Heart left ventricle (tissue), 16 donors: ENCODE results near the gene MAST4. TPM values are rescaled to one million over a fixed set of nuclear protein-coding genes. Genes with fewer than 3 reads are reported as not detected.
"Not testable (repeated sequence)": the region's sequence is repeated elsewhere in the genome, so short reads cannot be mapped to it uniquely, and the experiment has no call there.

ENCODE experiments used
- ATAC-seq, 4 donors: fragments of 200-7000 bp; cut with Tn5 transposase; one replicate each; pipeline ENCODE4 v1.9.1; 2020 to 2022; ENCODE audit warnings: moderate library complexity in 4 of 4, mild to moderate bottlenecking in 3 of 4, moderate number of reproducible peaks in 1 of 4
- DNase-seq, 5 donors: peaks; one replicate each; pipeline ENCODE4 v3.0.0-alpha.2; 2020
- H3K27ac ChIP-seq, 12 donors: fragments of 200-600 bp; sonication (generic) in 4 of 12; one replicate each; pipeline versions ENCODE4 v1.5.0 to v1.8.0; 2016 to 2022; ENCODE audit warnings: mild to moderate bottlenecking in 2 of 12
- H3K27me3 ChIP-seq, 9 donors: fragments of 200-600 bp; sonication (generic) in 2 of 9; one replicate each; pipeline versions ENCODE4 v1.5.1 to v1.8.0; 2016 to 2022; ENCODE audit warnings: mild to moderate bottlenecking in 3 of 9
- H3K36me3 ChIP-seq, 9 donors: fragments of 200-600 bp; sonication (generic) in 2 of 9; one replicate each; pipeline versions ENCODE4 v1.5.0 to v1.8.0; 2018 to 2022; ENCODE audit warnings: mild to moderate bottlenecking in 2 of 9
- H3K4me1 ChIP-seq, 12 donors: fragments of 200-600 bp; sonication (generic) in 4 of 12; one replicate each; pipeline versions ENCODE4 v1.5.0 to v1.8.0; 2016 to 2022; ENCODE audit warnings: mild to moderate bottlenecking in 3 of 12
- H3K4me3 ChIP-seq, 12 donors: fragments of 200-600 bp; sonication (generic) in 4 of 12; one replicate each; pipeline versions ENCODE4 v1.5.0 to v1.8.0; 2017 to 2022; ENCODE audit warnings: mild to moderate bottlenecking in 9 of 12, moderate library complexity in 4 of 12
- H3K9me3 ChIP-seq, 12 donors: fragments of 200-600 bp; sonication (generic) in 4 of 12; one replicate each; pipeline versions ENCODE4 v1.5.0 to v1.8.0; 2016 to 2022; ENCODE audit warnings: mild to moderate bottlenecking in 1 of 12
- POLR2A ChIP-seq, 2 donors: fragments of 450-650 bp; IDR thresholded peaks; one replicate each; pipeline ENCODE4 v1.6.1; 2017; ENCODE audit warnings: antibody characterized with exemption in 2 of 2, mild to moderate bottlenecking in 2 of 2, moderate library complexity in 2 of 2
- WGBS, 4 donors: extraction: QIAGEN DNeasy Blood & Tissue Kit in 2 of 4; methylation state at CpG; one replicate each; pipeline versions ENCODE4 v1.1.5 to v1.1.7; 2013 to 2018; 5-methylcytosine and 5-hydroxymethylcytosine counted together
- intact Hi-C, 10 donors: fragments of 100-400 bp; cut with DNase I; formaldehyde crosslinking; loops; one replicate each; pipeline versions ENCODE4 v1.11.1 to v1.14.2; 2022
- polyA plus RNA-seq, 2 donors: library from polyadenylated mRNA; stranded (reverse); fragments of 200-250 nt; gene quantifications; one replicate each; pipeline ENCODE4 v1.2.3, GENCODE V29; 2013
- total RNA-seq, 9 donors: library from RNA; depleted of rRNA in 2 of 9; stranded (reverse); fragments of >200 nt in 2 of 9; fragmentation: NEBNext Ultra II Directional in 3 of 9; extraction: Animal tissue kit (Norgen Biotek cat#: 25700) in 3 of 9; gene quantifications; one replicate each; pipeline versions ENCODE4 v1.1.0 to v1.2.4, GENCODE V29; 2016 to 2023
- TF ChIP-seq, protein P1 (sequence below), 12 donors: fragments of 200-600 bp; sonication (generic) in 4 of 12; IDR thresholded peaks; one replicate each; pipeline versions ENCODE4 v1.5.0 to v1.8.0; 2018 to 2022; ENCODE audit warnings: antibody characterized with exemption in 12 of 12, mild to moderate bottlenecking in 5 of 12
- donor health status: ischemic (EF 13 %, LVEDD 7.1; RV severe dilation, severe dysfunction).
- donor health status: healthy with polysubstance abuse.
- donor health status: DM: no; HTN: yes; CAD: no.
- donor health status: DM: no; HTN: no; CAD: no.
- donor health status: ischemic (EF 25% LVEDD 6.9; RV normal size, moderate dysfunction).
- donor health status: ischemic (EF 25% LVEDD 5.7; RV mildly dilated, moderate dysfunction).
- donor health status: healthy.
- donor health status: DM: yes; HTN: yes; CAD: no.
- donor health status: ischemic (EF 35%, LVEDD 5.7; RV mildly dilated, moderate dysfunction).
- donor health status: nonischemic (EF 11% LVEDD 7.7; RV severe dilation, severe dysfunction).
- donor health status: DM: yes; HTN: yes; CAD: no.
- donor health status: PGD.
- donor health status: ischemic (EF 29% LVEDD 5.4; RV normal size, mild dysfunction).
- donor health status: nonischemic (EF 23%, LVEDD 6.1; RV moderate dilation, normal function).

Gene MAST4
- total and polyA plus RNA-seq, 11 donors, result 26.8 to 96.2 (median 68.1) TPM

DNA sequence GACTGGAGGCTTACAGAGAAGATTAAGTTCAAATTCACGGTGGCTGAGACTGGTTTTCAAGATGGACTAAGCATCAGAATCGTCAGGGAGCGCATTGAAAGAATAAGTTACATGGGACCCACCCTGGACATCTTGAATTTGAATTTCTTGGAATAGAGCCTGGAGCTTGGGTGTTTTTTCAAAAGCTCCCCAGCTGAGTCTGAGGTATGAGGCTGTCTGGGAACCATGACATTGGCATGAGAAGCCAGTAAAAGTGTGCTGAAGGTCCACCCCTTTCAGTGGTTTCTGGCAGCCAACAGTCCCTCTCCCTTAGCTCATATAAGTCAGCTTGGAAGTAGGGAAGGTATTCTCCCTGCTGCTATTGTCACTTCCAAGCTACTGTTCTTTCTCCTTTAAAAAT is 97.8 kb downstream of the MAST4 start:
- WGBS, 4 donors, result 81 to 87% (median 83%) methylated on average over 3 of the region's 3 CpGs

DNA sequence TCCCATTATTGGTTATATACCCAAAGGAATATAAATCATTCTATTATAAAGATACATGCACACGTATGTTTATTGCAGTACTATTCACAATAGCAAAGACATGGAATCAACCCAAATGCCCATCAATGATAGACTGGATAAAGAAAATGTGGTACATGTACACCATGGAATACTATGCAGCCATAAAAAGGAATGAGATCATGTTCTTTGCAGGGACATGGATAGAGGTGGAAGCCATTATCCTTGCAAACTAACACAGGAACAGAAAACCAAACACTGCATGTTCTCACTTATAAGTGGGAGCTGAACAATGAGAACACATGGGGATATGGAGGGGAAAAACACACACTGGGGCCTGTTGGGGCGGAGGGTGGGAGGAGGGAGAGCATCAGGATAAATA is 99.6 kb downstream of the MAST4 start:
- H3K4me1 ChIP-seq, ATAC-seq, DNase-seq, H3K27ac ChIP-seq, H3K36me3 ChIP-seq, intact Hi-C loops, H3K4me3 ChIP-seq, H3K27me3 ChIP-seq, H3K9me3 ChIP-seq: not testable (repeated sequence)
- 89 to 98% (median 93%) methylated on average over 2 of the region's 2 CpGs for WGBS, 4 donors

More for the DNA sequence above, 97.8 kb downstream of the MAST4 start:
- Histone ChIP-seq H3K36me3 (no peaks in the 10 kb centered on the region), H3K27ac (no peak overlapping the region), H3K27me3 (no peaks in the 10 kb centered on the region), H3K4me1 (peaks cover 0 to 6% (median 0%) of the 10 kb centered on the region in 12 donors), H3K9me3 (peaks cover 0 to 6% (median 0%) of the 10 kb centered on the region in 12 donors), H3K4me3 (no peak overlapping the region)
- ATAC-seq (no peak), DNase-seq (no peak)
- TF ChIP-seq, protein P1, sequence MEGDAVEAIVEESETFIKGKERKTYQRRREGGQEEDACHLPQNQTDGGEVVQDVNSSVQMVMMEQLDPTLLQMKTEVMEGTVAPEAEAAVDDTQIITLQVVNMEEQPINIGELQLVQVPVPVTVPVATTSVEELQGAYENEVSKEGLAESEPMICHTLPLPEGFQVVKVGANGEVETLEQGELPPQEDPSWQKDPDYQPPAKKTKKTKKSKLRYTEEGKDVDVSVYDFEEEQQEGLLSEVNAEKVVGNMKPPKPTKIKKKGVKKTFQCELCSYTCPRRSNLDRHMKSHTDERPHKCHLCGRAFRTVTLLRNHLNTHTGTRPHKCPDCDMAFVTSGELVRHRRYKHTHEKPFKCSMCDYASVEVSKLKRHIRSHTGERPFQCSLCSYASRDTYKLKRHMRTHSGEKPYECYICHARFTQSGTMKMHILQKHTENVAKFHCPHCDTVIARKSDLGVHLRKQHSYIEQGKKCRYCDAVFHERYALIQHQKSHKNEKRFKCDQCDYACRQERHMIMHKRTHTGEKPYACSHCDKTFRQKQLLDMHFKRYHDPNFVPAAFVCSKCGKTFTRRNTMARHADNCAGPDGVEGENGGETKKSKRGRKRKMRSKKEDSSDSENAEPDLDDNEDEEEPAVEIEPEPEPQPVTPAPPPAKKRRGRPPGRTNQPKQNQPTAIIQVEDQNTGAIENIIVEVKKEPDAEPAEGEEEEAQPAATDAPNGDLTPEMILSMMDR (IDR thresholded peaks at IDR 0.05), result no peak
- TF ChIP-seq POLR2A (IDR thresholded peaks at IDR 0.05), result no peak
- intact Hi-C loops, result no loop called here

DNA sequence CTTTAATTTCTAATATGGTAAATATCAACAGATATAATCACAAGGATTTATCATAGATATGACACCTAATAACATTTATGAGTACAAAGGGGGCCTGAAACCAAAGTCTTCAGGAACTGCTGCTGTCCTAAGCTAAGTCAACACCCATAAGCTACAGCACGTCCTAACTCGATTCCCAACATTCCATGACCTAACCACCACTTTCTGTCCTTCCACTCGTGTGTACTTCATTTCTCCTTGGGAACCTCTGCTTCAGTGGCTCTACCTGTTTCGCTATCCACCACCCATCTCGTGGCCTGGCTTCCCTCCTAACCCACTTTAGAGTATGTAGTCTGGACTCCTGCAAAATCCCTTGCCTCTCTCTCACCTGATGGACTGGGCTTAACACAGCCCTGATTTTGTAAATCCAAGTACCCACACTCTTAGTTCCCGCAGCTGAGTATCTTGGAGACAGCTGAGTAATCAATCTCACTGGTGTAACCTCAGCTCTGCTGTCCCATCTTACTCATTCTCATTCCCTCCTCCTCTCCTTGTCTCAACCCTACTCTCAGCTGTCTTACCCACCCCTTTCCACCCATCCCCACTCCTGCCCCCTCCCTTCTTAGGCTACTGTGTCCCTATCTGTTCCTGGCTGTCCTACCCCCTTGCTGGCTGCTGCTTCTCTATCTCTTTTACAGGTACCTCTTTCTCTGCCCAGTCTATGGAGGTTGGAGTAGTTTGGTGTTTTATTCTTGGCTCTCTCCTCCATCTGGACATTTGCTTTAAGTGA is 101.8 kb downstream of the MAST4 start:
- H3K27ac ChIP-seq, result no peak overlapping the region
- ATAC-seq, result peak in 2 of 4 donors; percentile 23 to 55
- no peaks in the 10 kb centered on the region for H3K36me3 ChIP-seq
- H3K4me3 ChIP-seq, result no peak overlapping the region
- H3K9me3 ChIP-seq, result peaks cover 0 to 6% (median 0%) of the 10 kb centered on the region in 12 donors
- intact Hi-C loops, result no loop called here
- TF ChIP-seq, protein P1 (IDR thresholded peaks at IDR 0.05), result no peak
- TF ChIP-seq POLR2A (IDR thresholded peaks at IDR 0.05), result no peak
- H3K27me3 ChIP-seq, result no peaks in the 10 kb centered on the region
- peaks cover 0 to 6% (median 0%) of the 10 kb centered on the region in 12 donors for H3K4me1 ChIP-seq
- WGBS, 4 donors, result 77 to 85% (median 83%) methylated on average over 6 of the region's 6 CpGs
- DNase-seq, result no peak

DNA sequence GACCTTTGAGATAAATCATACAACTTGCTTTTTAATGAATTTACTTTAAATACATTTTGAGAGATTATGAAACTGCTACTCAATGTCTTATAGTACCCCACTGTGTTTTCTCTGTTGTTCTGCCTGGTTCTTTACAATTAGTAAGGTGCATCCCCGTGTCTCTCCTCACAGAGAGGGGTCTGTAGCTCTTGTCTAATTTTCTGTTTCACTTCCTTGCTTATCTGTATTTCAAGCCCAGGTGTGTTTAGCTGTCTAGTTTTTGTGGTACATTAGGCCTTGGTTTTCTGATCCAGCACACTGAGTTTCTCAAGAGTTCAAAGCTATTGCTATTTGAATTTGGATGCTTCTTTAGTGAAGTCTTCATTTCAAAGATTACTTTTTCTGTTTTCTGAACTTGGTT is 105.1 kb downstream of the MAST4 start:
- WGBS, 4 donors, result 87 to 96% (median 91%) methylated on average over 1 of the region's 1 CpG
- Histone ChIP-seq H3K4me1 (peaks cover 0 to 22% (median 6%) of the 10 kb centered on the region in 12 donors), H3K9me3 (no peaks in the 10 kb centered on the region), H3K27ac (no peak overlapping the region), H3K27me3 (no peaks in the 10 kb centered on the region), H3K36me3 (no peaks in the 10 kb centered on the region), H3K4me3 (no peak overlapping the region)
- no peak for ATAC-seq
- no peak for TF ChIP-seq POLR2A (IDR thresholded peaks at IDR 0.05)
- TF ChIP-seq, protein P1 (IDR thresholded peaks at IDR 0.05), result no peak
- intact Hi-C loops, result no loop called here
- DNase-seq, result no peak
